Coronary artery (tissue), 2 donors: ENCODE measurements around the gene MAML3.

Experiments used
- DNase-seq: peaks from one replicate; pipeline ENCODE4 v3.0.0-alpha.2; 2017; ENCODE audit warnings: low spot score
- H3K27ac ChIP-seq, 2 donors: fragments of 200-600 bp; sonication (generic); one replicate each; pipeline ENCODE4 v1.5.1; 2016 to 2019
- H3K4me3 ChIP-seq: fragments of 200-600 bp; sonication (generic); 2 replicates; pipeline ENCODE4 v1.5.1; 2016; ENCODE audit warnings: mild to moderate bottlenecking, moderate library complexity
- CTCF ChIP-seq: fragments of 200-600 bp; sonication (generic); IDR thresholded peaks from one replicate; pipeline ENCODE4 v1.5.1; 2019; ENCODE audit warnings: antibody characterized with exemption

MAML3 gene

GRCh38 chr4:140110542-140111215 is 43.3 kb downstream of the MAML3 start:
- TF ChIP-seq CTCF = no peak
- DNase-seq = no peak
- H3K4me3 ChIP-seq = no peak overlapping the region
- no peak overlapping the region for H3K27ac ChIP-seq

GRCh38 chr4:140109737-140110136 is 44.2 kb downstream of the MAML3 start:
- Histone ChIP-seq H3K27ac (no peak overlapping the region), H3K4me3 (no peak overlapping the region)
- DNase-seq = no peak
- TF ChIP-seq CTCF = no peak

GRCh38 chr4:140109292-140109691 is 44.7 kb downstream of the MAML3 start:
- TF ChIP-seq CTCF = no peak
- no peak for DNase-seq
- H3K4me3 ChIP-seq = no peak overlapping the region
- no peak overlapping the region for H3K27ac ChIP-seq

GRCh38 chr4:140108713-140109230 is 45.2 kb downstream of the MAML3 start:
- no peak for TF ChIP-seq CTCF
- no peak for DNase-seq
- Histone ChIP-seq H3K27ac (no peak overlapping the region), H3K4me3 (no peak overlapping the region)

- Histone ChIP-seq H3K4me3 (no peak overlapping the region), H3K27ac (no peak overlapping the region)
- DNase-seq = no peak
- TF ChIP-seq CTCF = no peak
Measured at GRCh38 chr4:140108243-140108642, 45.7 kb downstream of the MAML3 start.

- no peak for TF ChIP-seq CTCF
- no peak for DNase-seq
Measured at GRCh38 chr4:140106289-140106844, 47.6 kb downstream of the MAML3 start.

GRCh38 chr4:140105436-140105835 is 48.5 kb downstream of the MAML3 start:
- no peak for DNase-seq
- Histone ChIP-seq H3K27ac (no peak overlapping the region), H3K4me3 (no peak overlapping the region)
- TF ChIP-seq CTCF = no peak

More at GRCh38 chr4:140106289-140106844, 47.6 kb downstream of the MAML3 start:
- H3K4me3 ChIP-seq = no peak overlapping the region
- no peak overlapping the region for H3K27ac ChIP-seq
